SK-N-SH treated with all-trans-retinoic acid at 6 μM for 48 hours (cell line): ENCODE data around the gene ELFN1.

Experiments used
- ATAC-seq: fragments of 200-7000 bp; cut with Tn5 transposase; 3 replicates; pipeline ENCODE4 v1.9.1; 2020; ENCODE audit warnings: mild to moderate bottlenecking, moderate library complexity
- ARNTL ChIP-seq: fragments of 450-650 bp; formaldehyde crosslinking; IDR thresholded peaks from 2 replicates; pipeline ENCODE4 v1.5.0; 2020; ENCODE audit warnings: low read depth, mild to moderate bottlenecking, moderate library complexity, borderline replicate concordance
- BACH2 ChIP-seq: fragments of 250-450 bp; sonication (Bioruptor Pico); IDR thresholded peaks from 2 replicates; pipeline ENCODE4 v1.9.0; 2021; ENCODE audit warnings: mild to moderate bottlenecking, borderline replicate concordance
- CSRNP3 ChIP-seq: fragments of 250-450 bp; sonication (Bioruptor Pico); IDR thresholded peaks from 2 replicates; pipeline ENCODE4 v1.5.1; 2021; ENCODE audit warnings: mild to moderate bottlenecking, moderate library complexity
- GLIS3 ChIP-seq: fragments of 250-450 bp; sonication (Bioruptor Pico); IDR thresholded peaks from 2 replicates; pipeline ENCODE4 v1.5.0; 2020; ENCODE audit warnings: mild to moderate bottlenecking, moderate library complexity
- ISL1 ChIP-seq: fragments of 250-450 bp; sonication (Bioruptor Pico); IDR thresholded peaks from 2 replicates; pipeline ENCODE4 v2.1.2; 2022; ENCODE audit warnings: mild to moderate bottlenecking, moderate library complexity
- OSR1 ChIP-seq: fragments of 250-450 bp; sonication (Bioruptor Pico); IDR thresholded peaks from 2 replicates; pipeline ENCODE4 v1.8.0; 2022; ENCODE audit warnings: moderate library complexity, mild to moderate bottlenecking, inconsistent platforms
- POU6F1 ChIP-seq: fragments of 250-450 bp; sonication (Bioruptor Pico); IDR thresholded peaks from 2 replicates; pipeline ENCODE4 v1.8.0; 2021; ENCODE audit warnings: low read depth, mild to moderate bottlenecking, moderate library complexity, borderline replicate concordance
- PPARA ChIP-seq: fragments of 250-450 bp; sonication (Bioruptor Pico); IDR thresholded peaks from 2 replicates; pipeline ENCODE4 v1.5.0; 2020; ENCODE audit warnings: mild to moderate bottlenecking, borderline replicate concordance
- RARB ChIP-seq: fragments of 250-450 bp; sonication (Bioruptor Pico); IDR thresholded peaks from 2 replicates; pipeline ENCODE4 v1.8.0; 2021; ENCODE audit warnings: mild to moderate bottlenecking, moderate library complexity
- SNAI2 ChIP-seq: fragments of 250-450 bp; sonication (Bioruptor Pico); IDR thresholded peaks from 2 replicates; pipeline ENCODE4 v1.5.0; 2020; ENCODE audit warnings: mild to moderate bottlenecking, moderate library complexity
- TCF4 ChIP-seq: fragments of 250-450 bp; sonication (Bioruptor Pico); IDR thresholded peaks from 2 replicates; pipeline ENCODE4 v1.8.0; 2021; ENCODE audit warnings: mild to moderate bottlenecking, moderate library complexity, borderline replicate concordance
- TOX ChIP-seq: fragments of 250-450 bp; sonication (Bioruptor Pico); IDR thresholded peaks from 2 replicates; pipeline ENCODE4 v1.8.0; 2021; ENCODE audit warnings: mild to moderate bottlenecking, moderate library complexity, borderline replicate concordance
- ZC3H10 ChIP-seq: fragments of 250-450 bp; sonication (Bioruptor Pico); IDR thresholded peaks from 2 replicates; pipeline ENCODE4 v1.5.1; 2021; ENCODE audit warnings: mild to moderate bottlenecking, moderate library complexity
- ZFP3 ChIP-seq: fragments of 250-450 bp; sonication (Bioruptor Pico); IDR thresholded peaks from 2 replicates; pipeline ENCODE4 v1.5.0; 2020; ENCODE audit warnings: mild to moderate bottlenecking, moderate library complexity
- ZFP30 ChIP-seq: fragments of 450-650 bp; formaldehyde crosslinking; IDR thresholded peaks from 2 replicates; pipeline ENCODE4 v1.5.0; 2022; ENCODE audit warnings: mild to moderate bottlenecking, moderate library complexity
- ZNF565 ChIP-seq: fragments of 450-650 bp; formaldehyde crosslinking; conservative IDR thresholded peaks from 2 replicates; pipeline ENCODE4 v1.5.0; 2020; ENCODE audit warnings: low read depth, mild to moderate bottlenecking, moderate library complexity
- ZNF70 ChIP-seq: fragments of 450-650 bp; formaldehyde crosslinking; IDR thresholded peaks from 2 replicates; pipeline ENCODE4 v1.5.0; 2020; ENCODE audit warnings: mild to moderate bottlenecking, moderate library complexity
- ZNF8 ChIP-seq: fragments of 450-650 bp; formaldehyde crosslinking; IDR thresholded peaks from 2 replicates; pipeline ENCODE4 v1.5.0; 2020; ENCODE audit warnings: mild to moderate bottlenecking, moderate library complexity
- TF ChIP-seq, protein P1 (sequence below): fragments of 250-450 bp; sonication (Bioruptor Pico); IDR thresholded peaks from 2 replicates; pipeline ENCODE4 v1.5.1; 2020; ENCODE audit warnings: low read depth, mild to moderate bottlenecking, moderate library complexity
- TF ChIP-seq, protein P2 (sequence below): fragments of 250-450 bp; sonication (Bioruptor Pico); IDR thresholded peaks from 2 replicates; pipeline ENCODE4 v1.8.0; 2020; ENCODE audit warnings: mild to moderate bottlenecking, moderate library complexity, borderline replicate concordance
- TF ChIP-seq, protein P3 (sequence below): fragments of 250-450 bp; sonication (Bioruptor Pico); IDR thresholded peaks from 2 replicates; pipeline ENCODE4 v1.5.0; 2020; ENCODE audit warnings: mild to moderate bottlenecking, moderate library complexity

Gene ELFN1

DNA sequence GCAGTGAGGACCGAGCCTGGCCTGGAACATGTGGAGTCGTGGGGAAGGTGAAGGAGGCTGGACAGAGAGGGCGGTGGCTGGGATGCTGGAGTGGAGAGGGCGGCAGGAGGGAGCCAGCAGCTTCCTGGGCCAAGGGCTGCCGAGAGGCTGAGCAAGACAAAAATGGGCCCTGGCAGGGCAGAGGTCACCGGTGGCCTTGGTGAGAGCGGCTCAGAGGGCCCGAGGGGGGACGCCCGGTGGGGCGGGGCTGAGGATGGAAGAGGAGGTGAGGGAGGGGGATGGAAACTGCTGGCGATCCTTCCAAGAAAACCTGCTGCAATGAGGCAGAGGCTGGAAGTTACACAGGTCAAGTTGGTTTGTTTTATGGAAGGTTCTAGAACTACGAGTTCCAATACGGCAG, 69.5 kb downstream of the ELFN1 start:
- no peak for ATAC-seq
- TF ChIP-seq, protein P1, sequence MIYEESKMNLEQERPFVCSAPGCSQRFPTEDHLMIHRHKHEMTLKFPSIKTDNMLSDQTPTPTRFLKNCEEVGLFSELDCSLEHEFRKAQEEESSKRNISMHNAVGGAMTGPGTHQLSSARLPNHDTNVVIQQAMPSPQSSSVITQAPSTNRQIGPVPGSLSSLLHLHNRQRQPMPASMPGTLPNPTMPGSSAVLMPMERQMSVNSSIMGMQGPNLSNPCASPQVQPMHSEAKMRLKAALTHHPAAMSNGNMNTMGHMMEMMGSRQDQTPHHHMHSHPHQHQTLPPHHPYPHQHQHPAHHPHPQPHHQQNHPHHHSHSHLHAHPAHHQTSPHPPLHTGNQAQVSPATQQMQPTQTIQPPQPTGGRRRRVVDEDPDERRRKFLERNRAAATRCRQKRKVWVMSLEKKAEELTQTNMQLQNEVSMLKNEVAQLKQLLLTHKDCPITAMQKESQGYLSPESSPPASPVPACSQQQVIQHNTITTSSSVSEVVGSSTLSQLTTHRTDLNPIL (CRISPR knock-in tag) = no peak
- no peak for TF ChIP-seq ZNF565 (CRISPR knock-in tag)
- TF ChIP-seq ZFP3 = no peak
- no peak for TF ChIP-seq GLIS3 (CRISPR knock-in tag)
- TF ChIP-seq ZNF8 = no peak

DNA sequence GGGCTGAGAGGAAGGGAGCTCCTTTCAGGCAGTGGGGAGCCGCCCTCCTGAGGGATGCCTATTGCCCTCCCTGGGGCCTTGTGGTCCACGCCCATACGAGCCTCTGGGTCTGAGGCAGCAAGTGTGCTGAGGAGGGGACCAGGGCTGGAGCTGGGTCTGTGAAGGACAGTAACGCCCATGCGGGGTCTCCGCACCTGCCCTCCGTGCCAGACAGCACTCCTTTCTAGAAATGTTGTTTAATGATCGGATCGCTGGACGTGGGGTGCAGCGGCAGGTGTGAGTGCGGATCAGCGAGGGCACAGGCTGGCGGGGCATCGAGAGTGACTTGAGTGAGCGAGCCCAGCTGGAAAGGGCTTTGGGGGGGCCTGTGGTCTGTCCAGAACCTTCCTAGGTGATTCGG, 70.1 kb downstream of the ELFN1 start:
- TF ChIP-seq ZFP30 (CRISPR knock-in tag) = no peak
- TF ChIP-seq OSR1 = no peak
- TF ChIP-seq, protein P2, sequence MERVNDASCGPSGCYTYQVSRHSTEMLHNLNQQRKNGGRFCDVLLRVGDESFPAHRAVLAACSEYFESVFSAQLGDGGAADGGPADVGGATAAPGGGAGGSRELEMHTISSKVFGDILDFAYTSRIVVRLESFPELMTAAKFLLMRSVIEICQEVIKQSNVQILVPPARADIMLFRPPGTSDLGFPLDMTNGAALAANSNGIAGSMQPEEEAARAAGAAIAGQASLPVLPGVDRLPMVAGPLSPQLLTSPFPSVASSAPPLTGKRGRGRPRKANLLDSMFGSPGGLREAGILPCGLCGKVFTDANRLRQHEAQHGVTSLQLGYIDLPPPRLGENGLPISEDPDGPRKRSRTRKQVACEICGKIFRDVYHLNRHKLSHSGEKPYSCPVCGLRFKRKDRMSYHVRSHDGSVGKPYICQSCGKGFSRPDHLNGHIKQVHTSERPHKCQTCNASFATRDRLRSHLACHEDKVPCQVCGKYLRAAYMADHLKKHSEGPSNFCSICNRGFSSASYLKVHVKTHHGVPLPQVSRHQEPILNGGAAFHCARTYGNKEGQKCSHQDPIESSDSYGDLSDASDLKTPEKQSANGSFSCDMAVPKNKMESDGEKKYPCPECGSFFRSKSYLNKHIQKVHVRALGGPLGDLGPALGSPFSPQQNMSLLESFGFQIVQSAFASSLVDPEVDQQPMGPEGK = no peak
- no peak for TF ChIP-seq ZNF8
- no peak for TF ChIP-seq GLIS3 (CRISPR knock-in tag)
- TF ChIP-seq SNAI2 (CRISPR knock-in tag) = no peak
- TF ChIP-seq RARB (CRISPR knock-in tag) = no peak
- TF ChIP-seq ARNTL = no peak
- TF ChIP-seq PPARA = no peak
- no peak for TF ChIP-seq CSRNP3 (CRISPR knock-in tag)
- TF ChIP-seq TCF4 (CRISPR knock-in tag) = no peak
- TF ChIP-seq ZC3H10 = no peak
- no peak for TF ChIP-seq ZFP3
- no peak for TF ChIP-seq BACH2 (CRISPR knock-in tag)
- TF ChIP-seq, protein P1 (CRISPR knock-in tag) = no peak
- TF ChIP-seq POU6F1 = no peak
- TF ChIP-seq ISL1 = no peak
- no peak for TF ChIP-seq ZNF70 (CRISPR knock-in tag)
- no peak for TF ChIP-seq TOX (CRISPR knock-in tag)
- TF ChIP-seq, all 23 proteins: peak for 0
- ATAC-seq = no peak

- TF ChIP-seq ZC3H10 (no peak), ISL1 (no peak), ZFP30 (CRISPR knock-in tag) (no peak)
- TF ChIP-seq, protein P3, sequence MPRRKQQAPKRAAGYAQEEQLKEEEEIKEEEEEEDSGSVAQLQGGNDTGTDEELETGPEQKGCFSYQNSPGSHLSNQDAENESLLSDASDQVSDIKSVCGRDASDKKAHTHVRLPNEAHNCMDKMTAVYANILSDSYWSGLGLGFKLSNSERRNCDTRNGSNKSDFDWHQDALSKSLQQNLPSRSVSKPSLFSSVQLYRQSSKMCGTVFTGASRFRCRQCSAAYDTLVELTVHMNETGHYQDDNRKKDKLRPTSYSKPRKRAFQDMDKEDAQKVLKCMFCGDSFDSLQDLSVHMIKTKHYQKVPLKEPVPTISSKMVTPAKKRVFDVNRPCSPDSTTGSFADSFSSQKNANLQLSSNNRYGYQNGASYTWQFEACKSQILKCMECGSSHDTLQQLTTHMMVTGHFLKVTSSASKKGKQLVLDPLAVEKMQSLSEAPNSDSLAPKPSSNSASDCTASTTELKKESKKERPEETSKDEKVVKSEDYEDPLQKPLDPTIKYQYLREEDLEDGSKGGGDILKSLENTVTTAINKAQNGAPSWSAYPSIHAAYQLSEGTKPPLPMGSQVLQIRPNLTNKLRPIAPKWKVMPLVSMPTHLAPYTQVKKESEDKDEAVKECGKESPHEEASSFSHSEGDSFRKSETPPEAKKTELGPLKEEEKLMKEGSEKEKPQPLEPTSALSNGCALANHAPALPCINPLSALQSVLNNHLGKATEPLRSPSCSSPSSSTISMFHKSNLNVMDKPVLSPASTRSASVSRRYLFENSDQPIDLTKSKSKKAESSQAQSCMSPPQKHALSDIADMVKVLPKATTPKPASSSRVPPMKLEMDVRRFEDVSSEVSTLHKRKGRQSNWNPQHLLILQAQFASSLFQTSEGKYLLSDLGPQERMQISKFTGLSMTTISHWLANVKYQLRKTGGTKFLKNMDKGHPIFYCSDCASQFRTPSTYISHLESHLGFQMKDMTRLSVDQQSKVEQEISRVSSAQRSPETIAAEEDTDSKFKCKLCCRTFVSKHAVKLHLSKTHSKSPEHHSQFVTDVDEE = no peak
- TF ChIP-seq, all 23 proteins: peak for 0
- ATAC-seq = no peak
Observed at GRCh38 chr7:1741246-1741645, 71.2 kb downstream of the ELFN1 start.
